OCI-LY7 (cell line): ENCODE data around the gene VPS72. TPM values are rescaled to one million over a fixed set of nuclear protein-coding genes. Genes with fewer than 3 reads are reported as not detected.

ENCODE experiments used
- BruUV-seq: library from RNA; stranded (reverse); fragments of 400-500 nt; replicated peaks from 2 replicates; lab custom pipeline; 2021; lab: Mats Ljungman, UMichigan
- CTCF ChIA-PET: fragments of 300-600 bp; sonication (Branson Sonifier 250); formaldehyde crosslinking; loops from one replicate; lab custom pipeline; 2022; ENCODE audit warnings: antibody characterized with exemption; ENCODE audit not compliant: unreplicated experiment; lab: Charles Lee
- POLR2A ChIA-PET: fragments of 300-600 bp; sonication (Branson Sonifier 250); formaldehyde crosslinking; loops from one replicate; lab custom pipeline; 2022; ENCODE audit warnings: antibody characterized with exemption; lab: Charles Lee
- DNase-seq: peaks from one replicate; pipeline ENCODE4 v3.0.0-alpha.2; 2015; ENCODE audit warnings: low spot score
- H2AFZ ChIP-seq: fragments of 200-600 bp; sonication (generic), shearing (Covaris generic); 2 replicates; pipeline ENCODE4 v1.6.1; 2014; ENCODE audit warnings: mild to moderate bottlenecking, antibody characterized with exemption, low read length, moderate library complexity
- H3K27ac ChIP-seq: fragments of 200-600 bp; sonication (generic); 2 replicates; pipeline ENCODE4 v1.5.1; 2014; ENCODE audit warnings: mixed run types, low read depth, mild to moderate bottlenecking, moderate library complexity, low read length, inconsistent platforms; ENCODE audit not compliant: poor library complexity, severe bottlenecking
- H3K36me3 ChIP-seq: fragments of 200-600 bp; sonication (generic); 2 replicates; pipeline ENCODE4 v1.6.1; 2014; ENCODE audit warnings: mild to moderate bottlenecking, antibody characterized with exemption, low read length, moderate library complexity, mixed read lengths; ENCODE audit not compliant: insufficient read depth
- H3K4me1 ChIP-seq: fragments of 200-600 bp; sonication (generic); 2 replicates; pipeline ENCODE4 v1.5.1; 2014; ENCODE audit warnings: mild to moderate bottlenecking, low read length; ENCODE audit not compliant: insufficient read depth, poor library complexity, severe bottlenecking
- H3K4me2 ChIP-seq: fragments of 200-600 bp; sonication (generic); 2 replicates; pipeline ENCODE4 v1.6.1; 2014; ENCODE audit warnings: mild to moderate bottlenecking, low read length
- H3K4me3 ChIP-seq: fragments of 200-600 bp; sonication (generic); 2 replicates; pipeline ENCODE4 v1.5.1; 2014; ENCODE audit warnings: mild to moderate bottlenecking, low read depth, low read length; ENCODE audit not compliant: poor library complexity, severe bottlenecking
- H3K79me2 ChIP-seq: fragments of 200-600 bp; sonication (generic); 2 replicates; pipeline ENCODE4 v1.6.1; 2016; ENCODE audit warnings: low read depth, mild to moderate bottlenecking, low read length, moderate library complexity, mixed read lengths; ENCODE audit not compliant: insufficient read depth
- H3K9me2 ChIP-seq: fragments of 200-600 bp; sonication (generic); 2 replicates; pipeline ENCODE4 v1.6.1; 2016; ENCODE audit warnings: mild to moderate bottlenecking, low read length, mixed read lengths; ENCODE audit not compliant: insufficient read depth
- H3K9me3 ChIP-seq: fragments of 200-600 bp; sonication (generic); 2 replicates; pipeline ENCODE4 v1.6.1; 2014; ENCODE audit warnings: mild to moderate bottlenecking, mixed run types, low read length, mixed read lengths
- H4K20me1 ChIP-seq: fragments of 200-600 bp; sonication (generic); 2 replicates; pipeline ENCODE4 v1.6.1; 2014; ENCODE audit warnings: mild to moderate bottlenecking, antibody characterized with exemption, low read length, moderate library complexity, mixed read lengths; ENCODE audit not compliant: insufficient read depth
- EZH2phosphoT487 ChIP-seq: fragments of 200-600 bp; sonication (generic); IDR thresholded peaks from 2 replicates; pipeline ENCODE4 v1.6.1; 2018; ENCODE audit warnings: low read depth, borderline replicate concordance, mild to moderate bottlenecking, mixed run types, antibody characterized with exemption, low read length, moderate library complexity, mixed read lengths
- intact Hi-C: fragments of 100-400 bp; cut with micrococcal nuclease; formaldehyde crosslinking; loops from one replicate; pipeline ENCODE4 v1.10.0; 2022; ENCODE audit not compliant: unreplicated experiment
- total RNA-seq, 2 experiments: library from RNA; depleted of rRNA in 1 of 2; stranded (reverse); fragments of >200 nt in 1 of 2; shearing (Covaris generic) in 1 of 2; gene quantifications; 2 replicates each; pipeline ENCODE4 v1.2.3, GENCODE V29; 2014 to 2022
- TF ChIP-seq, protein P1 (sequence below): fragments of 200-600 bp; sonication (generic); conservative IDR thresholded peaks from 2 replicates; pipeline ENCODE4 v1.5.1; 2014; ENCODE audit warnings: mild to moderate bottlenecking, antibody characterized with exemption, low read length, moderate library complexity, mixed read lengths

Gene VPS72
- total RNA-seq, 2 experiments from 2014 or later = 51.1 to 54.3 TPM

DNA sequence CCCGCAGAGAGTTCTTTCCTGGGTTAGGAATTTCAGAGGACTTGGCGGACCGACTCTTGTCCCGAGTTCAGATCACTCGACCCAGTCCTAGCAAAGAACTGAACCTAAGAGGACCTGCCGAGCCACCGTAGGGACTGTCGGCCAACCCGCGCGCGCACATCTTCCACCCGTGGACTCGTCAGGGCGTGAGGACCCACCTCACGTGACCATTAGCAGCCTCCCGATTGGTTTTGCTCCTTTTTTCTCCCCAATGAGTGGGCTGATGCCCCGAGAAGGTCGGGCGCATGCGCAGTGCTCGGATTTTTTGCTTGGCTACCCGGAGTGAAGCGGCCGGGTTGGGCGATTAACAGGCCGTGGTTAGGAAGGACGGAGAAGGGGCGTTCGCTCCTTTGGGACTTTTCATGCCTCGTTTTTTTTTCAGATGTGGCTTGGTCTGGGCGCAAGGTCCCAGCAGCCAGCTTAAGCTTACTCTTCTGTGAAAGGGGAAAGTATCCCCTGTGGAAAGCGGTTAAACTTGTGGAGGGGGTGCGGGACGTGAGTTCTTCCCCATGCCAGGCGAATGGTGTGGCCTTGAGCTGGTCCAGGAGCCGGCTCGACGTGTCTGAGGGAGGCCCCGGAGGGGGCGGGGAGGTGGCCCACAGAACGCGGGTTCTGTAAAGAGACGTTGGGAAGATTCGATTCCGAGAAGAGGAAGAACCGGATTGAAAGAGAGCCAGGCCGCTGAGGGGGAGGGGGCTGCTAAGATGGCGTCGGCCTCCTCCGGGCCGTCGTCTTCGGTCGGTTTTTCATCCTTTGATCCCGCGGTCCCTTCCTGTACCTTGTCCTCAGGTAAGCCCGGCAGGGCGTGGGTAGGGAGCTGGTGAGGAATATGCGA lies 8.5 kb upstream of the VPS72 start, which contains the start of gene PIP5K1A:
Gene PIP5K1A (plus strand): TSS at position 299 of the 874 bp plus-strand sequence. CDS start 445 bp downstream, at position 744.
- H3K27ac ChIP-seq = peak within 1 kb of the TSS; percentile 66
- H3K36me3 ChIP-seq = peaks cover 31% of the 10 kb centered on the region
- H2AFZ ChIP-seq = peak within 1 kb of the TSS; percentile 93
- H3K4me1 ChIP-seq = peaks cover 35% of the 10 kb centered on the region
- H3K4me2 ChIP-seq = peak within 1 kb of the TSS; percentile 100
- H3K9me3 ChIP-seq = no peaks in the 10 kb centered on the region
- no peak for TF ChIP-seq EZH2phosphoT487
- TF ChIP-seq, protein P1, sequence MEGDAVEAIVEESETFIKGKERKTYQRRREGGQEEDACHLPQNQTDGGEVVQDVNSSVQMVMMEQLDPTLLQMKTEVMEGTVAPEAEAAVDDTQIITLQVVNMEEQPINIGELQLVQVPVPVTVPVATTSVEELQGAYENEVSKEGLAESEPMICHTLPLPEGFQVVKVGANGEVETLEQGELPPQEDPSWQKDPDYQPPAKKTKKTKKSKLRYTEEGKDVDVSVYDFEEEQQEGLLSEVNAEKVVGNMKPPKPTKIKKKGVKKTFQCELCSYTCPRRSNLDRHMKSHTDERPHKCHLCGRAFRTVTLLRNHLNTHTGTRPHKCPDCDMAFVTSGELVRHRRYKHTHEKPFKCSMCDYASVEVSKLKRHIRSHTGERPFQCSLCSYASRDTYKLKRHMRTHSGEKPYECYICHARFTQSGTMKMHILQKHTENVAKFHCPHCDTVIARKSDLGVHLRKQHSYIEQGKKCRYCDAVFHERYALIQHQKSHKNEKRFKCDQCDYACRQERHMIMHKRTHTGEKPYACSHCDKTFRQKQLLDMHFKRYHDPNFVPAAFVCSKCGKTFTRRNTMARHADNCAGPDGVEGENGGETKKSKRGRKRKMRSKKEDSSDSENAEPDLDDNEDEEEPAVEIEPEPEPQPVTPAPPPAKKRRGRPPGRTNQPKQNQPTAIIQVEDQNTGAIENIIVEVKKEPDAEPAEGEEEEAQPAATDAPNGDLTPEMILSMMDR = no peak
- ChIA-PET CTCF (no interaction called here), POLR2A (interaction anchor here (0.7 to 1.6 kb wide), 7 partner anchors 9 to 128 kb away, joined by 3 to 11 read pairs (median 3); partner anchors contain the start of gene VPS72)
- peaks cover 6% of the 10 kb centered on the region; the same call in 1 of the 2 replicates for H4K20me1 ChIP-seq
- peak within 1 kb of the TSS; percentile 98 for H3K4me3 ChIP-seq
- intact Hi-C loops = loop anchor here (1.0 to 5.0 kb wide), 2 partner anchors 84 to 149 kb away; partner anchors contain the start of genes RFX5 and ZNF687
- peaks cover 49% of the 10 kb centered on the region for H3K79me2 ChIP-seq
- no peaks in the 10 kb centered on the region for H3K9me2 ChIP-seq
- DNase-seq = peak; percentile 99
- TSS peak; percentile 70 for BruUV-seq

DNA sequence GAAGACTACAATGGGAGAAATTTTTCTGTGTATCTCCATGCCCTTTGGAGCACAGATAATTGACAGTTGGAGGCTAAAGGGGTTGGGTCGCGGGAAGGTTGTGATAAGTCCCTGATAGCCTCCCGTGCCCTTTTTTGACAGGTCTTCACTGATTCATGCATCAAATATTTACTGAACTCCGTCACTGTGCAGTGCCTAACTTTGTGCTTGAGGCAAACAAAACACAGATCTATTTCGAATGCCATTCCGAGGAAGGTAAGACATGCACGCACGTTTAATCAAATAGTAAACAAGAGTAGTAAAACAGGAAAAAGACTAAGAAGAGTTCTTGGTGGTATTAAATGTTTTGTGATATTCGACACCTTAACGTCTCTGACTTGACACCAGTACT lies 7.9 kb upstream of the VPS72 start:
- Histone ChIP-seq H3K4me1 (peaks cover 35% of the 10 kb centered on the region), H3K4me2 (peak overlapping the region; percentile 70), H3K9me2 (no peaks in the 10 kb centered on the region), H3K27ac (peak overlapping the region; percentile 66), H3K9me3 (no peaks in the 10 kb centered on the region), H3K36me3 (peaks cover 24% of the 10 kb centered on the region), H4K20me1 (peaks cover 6% of the 10 kb centered on the region; the same call in 1 of the 2 replicates), H3K4me3 (peak overlapping the region; percentile 98), H3K79me2 (peaks cover 44% of the 10 kb centered on the region), H2AFZ (peak overlapping the region; percentile 93)
- DNase-seq = no peak
- CTCF ChIA-PET = no interaction called here
- TSS peak; percentile 90 for BruUV-seq
- intact Hi-C loops = loop anchor here (1.0 to 5.0 kb wide), 2 partner anchors 84 to 149 kb away; partner anchors contain the start of genes RFX5 and ZNF687
- TF ChIP-seq, protein P1 = no peak
- no peak for TF ChIP-seq EZH2phosphoT487
- POLR2A ChIA-PET = interaction anchor here (1.1 kb wide), 2 partner anchors 16 to 32 kb away, joined by 3 read pairs; no protein-coding TSS in a partner anchor
